ENCODE data around the gene EGFR.

Gene EGFR

GRCh38 chr7:55085511-55086412 is 66.9 kb downstream of the EGFR start:
- DNase-seq = no peak

GRCh38 chr7:55086413-55087201 is 67.8 kb downstream of the EGFR start:
- DNase-seq = no peak

- no peak for DNase-seq
Observed at GRCh38 chr7:55087521-55087961, 68.7 kb downstream of the EGFR start.

DNA sequence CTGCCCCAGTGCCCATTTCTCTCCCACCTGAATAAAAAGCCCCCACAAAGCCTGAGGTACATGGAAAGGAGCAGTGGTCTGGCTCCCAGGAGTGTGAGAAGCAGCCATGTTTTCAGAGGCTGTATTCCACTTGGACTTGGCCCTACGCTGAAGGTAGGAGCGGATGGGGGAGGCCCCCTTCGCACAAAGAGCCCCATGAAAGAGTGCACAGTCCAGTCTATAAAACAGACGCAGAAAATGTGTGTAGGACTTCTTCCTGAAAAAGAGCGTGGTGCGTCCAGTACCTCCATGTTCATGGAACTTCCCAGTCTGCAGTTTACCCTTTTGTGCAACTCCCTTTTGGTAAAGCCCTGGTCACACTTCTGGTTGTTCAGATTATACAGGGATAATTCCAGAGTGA is 69.3 kb downstream of the EGFR start:
- DNase-seq = no peak

DNA sequence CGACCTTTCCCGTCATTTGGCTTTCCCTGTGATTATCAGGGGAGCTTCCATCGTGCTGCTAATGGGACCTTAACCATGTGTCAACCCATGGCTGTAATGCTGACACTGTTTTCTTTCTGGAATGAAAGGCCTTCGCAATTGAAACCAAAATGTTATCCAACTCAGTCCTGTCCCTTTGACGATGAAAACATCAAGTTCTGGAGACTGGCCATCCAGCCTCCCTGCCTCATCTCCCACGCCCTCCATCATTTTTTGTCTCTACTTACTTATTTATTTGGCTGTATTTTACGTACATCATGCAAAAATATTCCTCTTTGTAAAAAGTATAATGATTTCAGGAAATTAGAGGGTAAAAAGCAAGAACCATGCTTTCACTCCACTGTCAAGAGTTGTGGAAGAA is 69.8 kb downstream of the EGFR start:
- no peak for DNase-seq

GRCh38 chr7:55092186-55092974 is 73.6 kb downstream of the EGFR start:
- DNase-seq = peak in 1 of 2 experiments; percentile 50

DNA sequence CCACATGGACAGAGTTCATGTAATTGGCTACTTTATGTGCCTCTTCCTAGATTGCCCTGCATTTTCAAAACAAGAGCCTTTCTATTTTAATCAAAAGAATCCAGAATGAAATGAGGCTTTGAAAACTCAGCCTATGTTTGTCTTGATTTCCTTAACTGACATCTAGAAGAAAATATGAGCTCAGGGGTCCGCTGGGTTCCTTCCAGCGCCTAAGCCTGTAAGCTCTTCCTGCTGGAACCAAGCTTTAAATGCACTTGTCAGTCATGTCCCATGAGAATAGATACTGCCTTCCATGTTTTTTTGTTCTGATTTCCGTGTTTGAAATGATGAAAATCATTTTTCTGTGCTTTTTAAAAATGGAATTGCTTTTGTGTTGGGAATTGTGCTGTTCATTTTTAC is 74.2 kb downstream of the EGFR start:
- DNase-seq = no peak

DNA sequence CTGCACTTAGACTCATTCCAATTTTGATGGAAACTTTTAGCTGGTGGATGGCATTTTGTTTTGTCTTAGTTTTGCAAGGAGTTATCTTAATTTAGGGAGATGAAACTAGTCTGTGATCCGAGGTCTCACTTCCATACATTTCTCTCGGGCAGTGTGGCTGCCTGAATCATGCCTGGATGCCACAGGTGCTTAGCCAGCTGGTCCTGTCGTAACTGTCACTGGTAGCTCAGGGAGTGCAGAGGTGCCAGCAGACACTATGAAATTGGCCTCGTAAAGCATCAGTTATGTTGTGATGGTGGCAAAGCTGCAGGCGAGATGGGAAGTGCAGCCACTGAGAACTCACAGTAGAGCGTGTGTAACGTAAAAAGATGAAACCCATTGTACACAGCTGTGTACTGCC is 74.9 kb downstream of the EGFR start:
- no peak for DNase-seq

GRCh38 chr7:55094092-55094690 is 75.4 kb downstream of the EGFR start:
- DNase-seq = no peak

- no peak for DNase-seq
Observed at GRCh38 chr7:55095672-55096071, 76.9 kb downstream of the EGFR start.

GRCh38 chr7:55096323-55096722 is 77.5 kb downstream of the EGFR start:
- DNase-seq = no peak

DNA sequence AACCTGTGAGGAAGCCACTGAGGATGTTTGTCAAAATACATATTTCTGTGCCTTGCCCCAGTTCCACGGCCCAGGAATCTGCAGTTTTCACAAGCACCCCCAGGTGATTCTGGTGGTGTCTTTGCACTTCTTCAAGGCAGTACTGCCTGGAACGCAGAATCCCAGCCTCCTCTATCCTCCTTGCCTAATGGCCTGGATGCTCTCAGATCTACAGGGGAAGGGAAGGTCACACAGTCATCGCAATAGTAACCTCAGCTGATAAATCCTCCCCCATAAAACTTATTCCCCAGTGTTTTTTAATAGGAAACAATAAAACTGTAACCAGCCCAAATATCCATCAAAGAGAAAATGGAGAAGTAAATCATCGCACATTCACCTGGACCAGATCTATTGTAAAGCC is 78.3 kb downstream of the EGFR start:
- no peak for DNase-seq

- no peak for DNase-seq
Observed at GRCh38 chr7:55099066-55099820, 80.4 kb downstream of the EGFR start.

DNA sequence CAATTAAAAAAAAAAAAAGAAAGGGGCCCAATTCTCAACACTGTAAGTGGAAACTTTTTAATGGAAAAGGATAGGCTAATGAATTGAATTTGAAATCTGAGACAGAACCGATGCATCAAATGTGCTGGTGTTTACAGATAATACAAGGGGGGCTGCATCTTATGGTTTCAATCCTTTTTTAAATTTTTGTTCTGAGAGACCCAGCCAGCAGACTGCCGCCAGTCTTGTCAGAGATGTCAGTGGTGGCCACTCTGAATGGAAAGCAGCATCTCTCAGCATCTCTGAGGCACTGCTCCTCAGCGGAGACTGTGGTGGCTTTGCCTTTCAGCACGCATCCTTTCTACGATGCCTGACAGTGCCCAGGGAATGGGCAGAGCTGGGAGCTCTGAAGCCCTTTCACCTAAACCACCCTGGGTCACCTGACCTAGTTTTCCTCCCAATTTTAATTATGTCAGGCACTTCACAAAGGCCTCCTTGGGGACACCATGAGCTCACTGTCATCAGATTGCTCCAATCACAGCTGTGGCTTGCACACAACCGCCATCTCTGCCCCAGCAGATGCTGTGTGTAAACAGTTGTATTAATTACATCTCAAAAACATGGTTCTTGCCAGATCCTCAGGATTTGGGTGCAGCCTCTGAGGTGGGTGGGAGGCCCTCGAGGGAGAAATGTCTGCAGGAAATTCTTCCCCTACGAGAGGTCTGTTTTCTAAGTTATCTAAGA is 81.2 kb downstream of the EGFR start:
- DNase-seq = no peak

- no peak for DNase-seq
Observed at GRCh38 chr7:55100544-55101327, 81.9 kb downstream of the EGFR start.

DNA sequence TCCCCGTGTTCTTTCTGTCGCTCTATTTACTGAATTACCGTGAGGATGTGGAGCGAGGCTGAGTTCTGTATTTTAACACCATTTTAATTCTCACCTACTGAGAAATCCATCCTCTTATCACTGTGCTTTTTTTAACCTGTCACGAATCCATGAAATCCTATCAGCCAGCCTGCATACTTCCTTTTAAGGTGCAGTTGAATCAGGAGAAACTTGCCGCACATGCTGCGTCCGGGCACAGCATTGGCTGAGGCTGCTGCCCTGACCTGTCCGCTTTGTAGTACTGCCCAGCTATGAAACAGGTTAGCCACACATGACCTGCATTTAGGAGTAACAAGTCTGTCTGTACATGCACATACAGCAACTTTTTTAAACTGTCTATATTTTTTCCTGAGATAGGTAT is 82.5 kb downstream of the EGFR start:
- no peak for DNase-seq

GRCh38 chr7:55104123-55104522 is 85.3 kb downstream of the EGFR start:
- DNase-seq = no peak

DNA sequence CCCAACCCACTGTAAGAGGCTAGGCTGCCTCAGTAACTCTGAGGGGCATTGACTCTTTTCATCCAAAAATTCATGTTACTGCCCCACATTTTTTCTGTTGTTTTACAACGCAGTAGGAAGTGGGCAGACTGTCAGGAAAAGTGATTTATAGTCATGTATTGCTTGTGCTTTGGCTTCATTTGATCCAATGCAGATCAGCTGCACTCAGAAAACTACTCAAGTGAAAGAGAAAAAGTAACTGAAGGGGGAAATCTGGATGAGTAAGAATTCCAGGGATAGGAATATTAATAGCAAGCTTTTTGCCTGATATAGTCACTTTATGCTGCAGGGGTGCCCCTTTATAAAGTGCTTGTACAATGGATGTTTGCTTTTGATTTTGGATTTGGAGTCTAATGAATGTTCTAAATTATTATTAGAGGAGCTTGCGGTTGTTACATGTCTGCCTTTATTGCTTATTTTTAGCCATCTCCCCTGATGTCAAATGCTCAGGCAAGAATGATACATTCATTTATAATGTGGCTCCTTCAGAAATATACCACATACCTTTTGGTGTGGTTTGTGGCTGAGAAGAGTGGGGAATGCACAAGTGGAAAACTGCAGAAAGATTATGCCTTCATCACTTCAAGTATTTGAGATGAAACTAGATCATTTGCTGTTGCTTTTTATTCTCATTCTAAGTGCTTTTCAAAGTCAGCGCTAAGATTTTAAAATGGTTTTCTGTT is 86.1 kb downstream of the EGFR start:
- DNase-seq = no peak

GRCh38 chr7:55105952-55106351 is 87.1 kb downstream of the EGFR start:
- no peak for DNase-seq

- DNase-seq = no peak
Observed at GRCh38 chr7:55107946-55108345, 89.1 kb downstream of the EGFR start.

All from NCI-H187 (cell line).